GM19372 (cell line): ENCODE data around the gene MGAT5B.

Experiments used
- ATAC-seq: cut with Tn5 transposase; IDR thresholded peaks from one replicate; pipeline ENCODE4 v1.9.1; 2021; ENCODE audit warnings: mild to moderate bottlenecking, low read depth, moderate library complexity; ENCODE audit not compliant: unreplicated experiment

Gene MGAT5B

DNA sequence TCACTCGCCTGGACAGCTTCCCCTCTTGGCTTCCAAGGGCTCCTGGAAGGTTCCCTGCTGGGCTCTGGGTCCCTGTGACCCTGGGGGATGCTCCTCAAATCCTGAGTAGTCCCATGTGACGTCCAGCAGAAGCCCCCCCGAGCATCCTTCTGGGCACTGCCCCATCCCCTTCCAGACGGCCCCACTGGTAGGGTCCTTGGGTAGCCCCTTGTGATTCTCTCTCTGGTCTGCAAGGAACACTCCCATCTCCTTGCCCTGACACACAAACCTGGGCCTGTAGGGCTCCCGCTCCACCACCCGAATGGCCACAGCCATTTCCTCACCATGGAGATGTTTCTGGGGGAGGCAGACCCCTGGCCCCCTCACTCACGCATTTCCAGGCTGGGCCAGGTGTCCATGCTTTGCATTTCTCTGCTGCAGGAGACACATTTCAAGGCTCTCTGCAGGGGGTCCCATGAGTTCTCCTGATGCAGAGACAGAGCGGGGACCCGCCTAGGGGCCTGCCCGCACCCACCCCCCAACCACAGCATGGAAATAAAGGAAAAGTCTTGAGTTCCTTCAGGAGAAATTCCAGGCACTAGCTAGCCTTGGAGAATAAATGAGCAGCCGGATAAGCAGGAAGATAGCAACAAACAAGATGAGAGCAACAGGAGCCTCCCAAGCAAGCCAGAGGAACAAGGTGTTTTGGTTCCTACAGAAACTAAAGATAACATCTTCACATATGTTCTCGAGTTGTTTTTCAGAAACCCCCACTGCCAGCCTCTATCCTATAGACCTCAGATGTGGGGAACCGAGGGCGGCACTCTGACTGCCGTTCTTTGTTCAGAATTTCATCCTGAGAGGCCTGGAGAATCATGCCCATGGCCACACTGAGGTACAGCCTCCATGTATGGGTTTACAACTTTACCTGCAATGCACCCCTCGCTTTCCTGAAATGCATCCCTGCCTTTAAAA is 128.8 kb downstream of the MGAT5B start:
- no peak for ATAC-seq

DNA sequence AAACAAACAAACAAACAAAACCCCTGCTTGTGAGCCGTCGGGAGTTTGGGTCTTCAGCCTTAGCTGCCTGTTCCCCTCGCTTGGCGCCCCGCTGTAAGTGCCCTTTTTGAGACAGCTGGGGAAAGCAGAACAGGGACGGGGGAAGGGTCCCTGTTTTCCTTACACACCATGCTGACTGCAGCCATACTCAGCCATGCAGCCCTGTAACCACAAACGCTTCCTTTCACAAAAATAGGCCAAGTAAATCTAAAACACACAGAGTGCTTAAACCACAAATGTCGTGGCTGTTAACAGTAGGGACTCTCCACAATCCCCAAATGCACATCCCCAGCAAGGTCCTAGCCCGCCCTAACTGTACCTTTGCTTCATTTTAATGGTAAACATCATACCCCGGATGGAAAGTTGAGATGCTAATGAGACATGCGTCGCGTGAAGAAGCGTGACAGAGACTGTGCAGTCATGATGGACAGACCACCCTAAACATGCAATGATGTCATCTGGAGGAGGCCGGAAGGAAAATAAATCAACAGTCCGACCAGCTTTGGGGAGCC is 129.9 kb downstream of the MGAT5B start:
- ATAC-seq, result peak; percentile 49

DNA sequence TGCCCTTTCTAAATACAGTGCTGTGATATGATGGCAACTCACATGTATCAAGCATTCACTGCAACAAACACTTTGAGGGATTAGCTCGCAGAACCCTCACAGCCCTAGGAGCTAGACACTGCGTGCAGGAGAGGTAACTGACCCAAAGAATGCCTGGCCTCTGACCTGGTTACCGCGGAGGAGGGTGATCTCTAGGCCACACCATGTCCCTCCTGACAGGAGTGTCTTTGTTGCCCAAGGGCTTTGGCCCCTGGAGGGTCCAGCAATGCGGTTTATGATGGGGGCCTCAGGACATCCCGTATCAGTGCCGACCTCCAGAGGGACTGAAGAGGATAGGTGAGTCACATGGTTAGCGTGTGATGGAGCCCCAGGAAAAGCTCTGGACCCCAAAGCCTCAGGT is 130.6 kb downstream of the MGAT5B start:
- no peak for ATAC-seq
